ENCODE results near the gene CLIP1. TPM values are rescaled to one million over a fixed set of nuclear protein-coding genes. Genes with fewer than 3 reads are reported as not detected.

The CLIP1 gene
- polyA plus RNA-seq, 1 donor (not counting 4 experiments of a cell fraction or from before 2014, with no cell fraction given), result 54.0 TPM

DNA sequence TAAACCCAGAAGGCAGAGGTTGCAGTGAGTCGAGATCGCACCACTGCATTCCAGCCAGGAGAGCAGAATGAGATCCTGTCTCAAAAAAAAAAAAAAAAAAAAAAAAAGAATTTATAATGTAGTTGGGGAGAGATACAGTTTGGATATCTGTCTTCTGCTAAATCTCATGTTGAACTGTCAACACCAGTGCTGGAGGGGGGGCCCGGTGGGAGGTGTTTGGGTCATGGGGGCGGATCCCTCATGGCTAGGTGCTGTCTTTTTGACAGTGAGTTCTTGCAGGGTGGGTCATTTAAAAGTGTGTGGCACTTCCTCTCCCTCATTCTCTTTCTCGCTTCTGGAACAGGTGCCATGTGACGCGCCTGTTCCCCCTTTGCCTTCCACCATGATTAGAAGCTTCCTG lies 32.8 kb downstream of the CLIP1 start:
- Histone ChIP-seq H3K4me1 (ENCODE audit: control insufficient read depth, extremely low read depth, insufficient read depth, low read length) (no peaks in the 10 kb centered on the region), H3K9me1 (ENCODE audit: control insufficient read depth, extremely low read depth, insufficient read depth, low read length) (no peaks in the 10 kb centered on the region), H3K36me3 (ENCODE audit: control insufficient read depth in 2 of 2, extremely low read depth in 1 of 2, insufficient read depth in 2 of 2, low read length in 2 of 2) (peaks cover 0 to 3% of the 10 kb centered on the region in 2 experiments), H3K79me2 (ENCODE audit: control insufficient read depth, insufficient read depth, low read length) (peaks cover 51% of the 10 kb centered on the region), H3K27me3 (ENCODE audit: control insufficient read depth, extremely low read depth, insufficient read depth, low read length) (no peaks in the 10 kb centered on the region), H3K4me3 (ENCODE audit: control insufficient read depth in 2 of 3, extremely low read depth in 1 of 3, insufficient read depth in 2 of 3, low read depth in 1 of 3, low read length in 3 of 3) (no peak overlapping the region), H4K20me1 (ENCODE audit: control insufficient read depth, extremely low read depth, insufficient read depth, low read length) (no peaks in the 10 kb centered on the region), H3K4me2 (ENCODE audit: control insufficient read depth, extremely low read depth, insufficient read depth, low read depth, low read length) (no peak overlapping the region), H2AFZ (ENCODE audit: control insufficient read depth, low read length) (no peak overlapping the region), H3K27ac (ENCODE audit: control insufficient read depth, insufficient read depth, low read length) (no peak overlapping the region), H3K9ac (ENCODE audit: control insufficient read depth, extremely low read depth, insufficient read depth, low read length) (no peak overlapping the region), H3K9me3 (ENCODE audit: control insufficient read depth, low read depth, low read length) (no peaks in the 10 kb centered on the region)
- TF ChIP-seq EZH2 (IDR thresholded peaks at IDR 0.05; ENCODE audit: low read length), result no peak
- TF ChIP-seq, protein P1, sequence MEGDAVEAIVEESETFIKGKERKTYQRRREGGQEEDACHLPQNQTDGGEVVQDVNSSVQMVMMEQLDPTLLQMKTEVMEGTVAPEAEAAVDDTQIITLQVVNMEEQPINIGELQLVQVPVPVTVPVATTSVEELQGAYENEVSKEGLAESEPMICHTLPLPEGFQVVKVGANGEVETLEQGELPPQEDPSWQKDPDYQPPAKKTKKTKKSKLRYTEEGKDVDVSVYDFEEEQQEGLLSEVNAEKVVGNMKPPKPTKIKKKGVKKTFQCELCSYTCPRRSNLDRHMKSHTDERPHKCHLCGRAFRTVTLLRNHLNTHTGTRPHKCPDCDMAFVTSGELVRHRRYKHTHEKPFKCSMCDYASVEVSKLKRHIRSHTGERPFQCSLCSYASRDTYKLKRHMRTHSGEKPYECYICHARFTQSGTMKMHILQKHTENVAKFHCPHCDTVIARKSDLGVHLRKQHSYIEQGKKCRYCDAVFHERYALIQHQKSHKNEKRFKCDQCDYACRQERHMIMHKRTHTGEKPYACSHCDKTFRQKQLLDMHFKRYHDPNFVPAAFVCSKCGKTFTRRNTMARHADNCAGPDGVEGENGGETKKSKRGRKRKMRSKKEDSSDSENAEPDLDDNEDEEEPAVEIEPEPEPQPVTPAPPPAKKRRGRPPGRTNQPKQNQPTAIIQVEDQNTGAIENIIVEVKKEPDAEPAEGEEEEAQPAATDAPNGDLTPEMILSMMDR (optimal IDR thresholded peaks at IDR 0.05 in 1 of 3, IDR thresholded peaks at IDR 0.05 in 1 of 3, conservative IDR thresholded peaks at IDR 0.05 in 1 of 3; ENCODE audit: extremely low read depth in 1 of 3, insufficient read depth in 2 of 3, low read length in 3 of 3), result no peak
- dilution Hi-C loops (cut with MboI; ENCODE audit: extremely low pct_ligation_motif_present, low sequenced_read_pairs), result no loop called here
- no peak for DNase-seq (ENCODE audit: low read depth, low spot score)
- FAIRE-seq, result no peak

- DNase-seq (ENCODE audit: low read depth, low spot score) (no peak), FAIRE-seq (no peak)
- H3K4me3 ChIP-seq (ENCODE audit: control insufficient read depth in 2 of 3, extremely low read depth in 1 of 3, insufficient read depth in 2 of 3, low read depth in 1 of 3, low read length in 3 of 3), result no peak overlapping the region
- H3K27me3 ChIP-seq (ENCODE audit: control insufficient read depth, extremely low read depth, insufficient read depth, low read length), result no peaks in the 10 kb centered on the region
- no peaks in the 10 kb centered on the region for H4K20me1 ChIP-seq (ENCODE audit: control insufficient read depth, extremely low read depth, insufficient read depth, low read length)
- H3K9me3 ChIP-seq (ENCODE audit: control insufficient read depth, low read depth, low read length), result no peaks in the 10 kb centered on the region
- no peaks in the 10 kb centered on the region for H3K4me1 ChIP-seq (ENCODE audit: control insufficient read depth, extremely low read depth, insufficient read depth, low read length)
- H3K9ac ChIP-seq (ENCODE audit: control insufficient read depth, extremely low read depth, insufficient read depth, low read length), result no peak overlapping the region
- H2AFZ ChIP-seq (ENCODE audit: control insufficient read depth, low read length), result no peak overlapping the region
- peaks cover 51% of the 10 kb centered on the region for H3K79me2 ChIP-seq (ENCODE audit: control insufficient read depth, insufficient read depth, low read length)
- H3K27ac ChIP-seq (ENCODE audit: control insufficient read depth, insufficient read depth, low read length), result no peak overlapping the region
- no peaks in the 10 kb centered on the region for H3K9me1 ChIP-seq (ENCODE audit: control insufficient read depth, extremely low read depth, insufficient read depth, low read length)
- dilution Hi-C loops (cut with MboI; ENCODE audit: extremely low pct_ligation_motif_present, low sequenced_read_pairs), result no loop called here
- no peak for TF ChIP-seq EZH2 (IDR thresholded peaks at IDR 0.05; ENCODE audit: low read length)
- TF ChIP-seq, protein P1 (optimal IDR thresholded peaks at IDR 0.05 in 1 of 3, IDR thresholded peaks at IDR 0.05 in 1 of 3, conservative IDR thresholded peaks at IDR 0.05 in 1 of 3; ENCODE audit: extremely low read depth in 1 of 3, insufficient read depth in 2 of 3, low read length in 3 of 3), result no peak
- peaks cover 0 to 3% of the 10 kb centered on the region in 2 experiments for H3K36me3 ChIP-seq (ENCODE audit: control insufficient read depth in 2 of 2, extremely low read depth in 1 of 2, insufficient read depth in 2 of 2, low read length in 2 of 2)
- no peak overlapping the region for H3K4me2 ChIP-seq (ENCODE audit: control insufficient read depth, extremely low read depth, insufficient read depth, low read depth, low read length)
Observed at GRCh38 chr12:122387887-122388286, 34.6 kb downstream of the CLIP1 start.
